Body of pancreas (tissue), 4 donors: ENCODE results near the gene PSG7. TPM values are rescaled to one million over a fixed set of nuclear protein-coding genes. Genes with fewer than 3 reads are reported as not detected.
"Not testable (repeated sequence)": the region's sequence is repeated elsewhere in the genome, so short reads cannot be mapped to it uniquely, and the experiment has no call there.

Experiments used
- ATAC-seq: fragments of 150-250 bp; one replicate; pipeline ENCODE4 v1.9.1; 2016
- DNase-seq, 4 donors: peaks; one replicate each; pipeline ENCODE4 v3.0.0-alpha.2; 2019
- H3K27ac ChIP-seq, 4 donors: fragments of 200-600 bp; sonication (generic); 1 replicate in 3 of 4; 2 replicates in 1 of 4; pipeline versions ENCODE4 v1.5.1 to v1.6.1; 2016 to 2019; ENCODE audit warnings: mild to moderate bottlenecking in 1 of 4, mixed read lengths in 1 of 4, moderate library complexity in 1 of 4
- H3K27me3 ChIP-seq, 2 donors: fragments of 200-600 bp; sonication (generic); one replicate each; pipeline ENCODE4 v1.6.0; 2016; ENCODE audit warnings: mild to moderate bottlenecking in 1 of 2
- H3K36me3 ChIP-seq, 2 donors: fragments of 200-600 bp; sonication (generic); replicated peaks in 1 of 2; 2 replicates each; pipeline ENCODE4 v1.5.1; 2016; ENCODE audit warnings: low read depth in 2 of 2; ENCODE audit not compliant: insufficient read depth in 1 of 2
- H3K4me1 ChIP-seq: fragments of 200-600 bp; sonication (generic); one replicate; pipeline ENCODE4 v1.6.0; 2016
- H3K4me3 ChIP-seq, 2 donors: fragments of 200-600 bp; sonication (generic); 1 replicate in 1 of 2; 2 replicates in 1 of 2; pipeline ENCODE4 v1.5.1; 2016 to 2019
- H3K9me3 ChIP-seq, 3 donors: fragments of 200-600 bp; sonication (generic); 1 replicate in 2 of 3; 2 replicates in 1 of 3; pipeline ENCODE4 v1.5.1; 2016
- POLR2A ChIP-seq, 3 donors: fragments of 450-650 bp; IDR thresholded peaks; one replicate each; pipeline ENCODE4 v1.6.1; 2016; ENCODE audit warnings: antibody characterized with exemption in 3 of 3, mild to moderate bottlenecking in 2 of 3
- WGBS, 2 donors: methylation state at CpG; one replicate each; pipeline ENCODE4 v1.1.5; 2017; 5-methylcytosine and 5-hydroxymethylcytosine counted together
- intact Hi-C: fragments of 100-400 bp; cut with DNase I; formaldehyde crosslinking; loops from one replicate; pipeline ENCODE4 v1.15.1; 2023
- total RNA-seq, 2 donors: library from RNA; depleted of rRNA; stranded (reverse); fragments of >200 nt; gene quantifications; one replicate each; pipeline ENCODE4 v1.1.0, GENCODE V29; 2016
- TF ChIP-seq, protein P1 (sequence below), 7 experiments: fragments of 450-650 bp in 4 of 7; fragments of 200-600 bp in 3 of 7; sonication (generic) in 3 of 7; IDR thresholded peaks; one replicate each; pipeline ENCODE4 v1.5.1; 2016 to 2019; ENCODE audit warnings: antibody characterized with exemption in 7 of 7

Gene PSG7
- total RNA-seq, 2 donors from 2014 or later: not detected

DNA sequence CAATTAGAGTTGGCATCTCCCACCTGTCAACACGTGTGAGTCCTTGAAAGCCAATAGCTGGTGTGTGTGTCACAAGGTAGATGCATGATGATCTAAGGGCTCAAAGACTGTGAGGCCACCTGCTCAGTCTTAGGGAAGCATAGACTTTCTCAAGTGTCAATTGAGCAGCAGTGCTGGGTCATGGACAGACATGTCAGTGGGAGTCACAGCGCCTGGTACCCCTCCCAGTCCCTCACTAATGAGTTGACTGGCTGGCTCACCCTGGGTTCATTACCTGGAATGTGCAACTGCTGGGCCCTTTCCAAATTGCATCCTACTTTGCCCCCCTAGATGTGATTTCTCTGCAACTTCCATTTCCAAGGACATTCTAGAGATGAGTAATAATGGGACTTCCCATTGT is 10.2 kb downstream of the PSG7 start:
- H3K4me3 ChIP-seq: no peak overlapping the region
- no peaks in the 10 kb centered on the region for H3K36me3 ChIP-seq
- TF ChIP-seq, protein P1, sequence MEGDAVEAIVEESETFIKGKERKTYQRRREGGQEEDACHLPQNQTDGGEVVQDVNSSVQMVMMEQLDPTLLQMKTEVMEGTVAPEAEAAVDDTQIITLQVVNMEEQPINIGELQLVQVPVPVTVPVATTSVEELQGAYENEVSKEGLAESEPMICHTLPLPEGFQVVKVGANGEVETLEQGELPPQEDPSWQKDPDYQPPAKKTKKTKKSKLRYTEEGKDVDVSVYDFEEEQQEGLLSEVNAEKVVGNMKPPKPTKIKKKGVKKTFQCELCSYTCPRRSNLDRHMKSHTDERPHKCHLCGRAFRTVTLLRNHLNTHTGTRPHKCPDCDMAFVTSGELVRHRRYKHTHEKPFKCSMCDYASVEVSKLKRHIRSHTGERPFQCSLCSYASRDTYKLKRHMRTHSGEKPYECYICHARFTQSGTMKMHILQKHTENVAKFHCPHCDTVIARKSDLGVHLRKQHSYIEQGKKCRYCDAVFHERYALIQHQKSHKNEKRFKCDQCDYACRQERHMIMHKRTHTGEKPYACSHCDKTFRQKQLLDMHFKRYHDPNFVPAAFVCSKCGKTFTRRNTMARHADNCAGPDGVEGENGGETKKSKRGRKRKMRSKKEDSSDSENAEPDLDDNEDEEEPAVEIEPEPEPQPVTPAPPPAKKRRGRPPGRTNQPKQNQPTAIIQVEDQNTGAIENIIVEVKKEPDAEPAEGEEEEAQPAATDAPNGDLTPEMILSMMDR (IDR thresholded peaks at IDR 0.05): no peak
- TF ChIP-seq POLR2A (IDR thresholded peaks at IDR 0.05): no peak
- no peaks in the 10 kb centered on the region for H3K4me1 ChIP-seq
- no peak overlapping the region for H3K27ac ChIP-seq
- DNase-seq (no peak), ATAC-seq (no peak)
- H3K9me3 ChIP-seq: no peaks in the 10 kb centered on the region
- H3K27me3 ChIP-seq: no peaks in the 10 kb centered on the region
- intact Hi-C loops: no loop called here
- 28 to 44% methylated on average over 2 of the region's 2 CpGs for WGBS, 2 donors

- ATAC-seq, H3K27me3 ChIP-seq, H3K4me1 ChIP-seq, H3K36me3 ChIP-seq, H3K4me3 ChIP-seq, H3K27ac ChIP-seq, intact Hi-C loops, H3K9me3 ChIP-seq: not testable (repeated sequence)
- peak; percentile 19 to 51 (median 26) for DNase-seq
- 44 to 45% methylated on average over 9 of the region's 9 CpGs for WGBS, 2 donors
- TF ChIP-seq, protein P1 (IDR thresholded peaks at IDR 0.05): peak in 5 of 7 experiments; percentile 18 to 41 (median 28)
Observed at GRCh38 chr19:42923106-42923505, 13.9 kb downstream of the PSG7 start.

- H3K4me3 ChIP-seq, intact Hi-C loops, DNase-seq, ATAC-seq, H3K27me3 ChIP-seq, H3K9me3 ChIP-seq, H3K27ac ChIP-seq, H3K36me3 ChIP-seq, H3K4me1 ChIP-seq: not testable (repeated sequence)
Observed at GRCh38 chr19:42920971-42921370, 16.0 kb downstream of the PSG7 start.

DNA sequence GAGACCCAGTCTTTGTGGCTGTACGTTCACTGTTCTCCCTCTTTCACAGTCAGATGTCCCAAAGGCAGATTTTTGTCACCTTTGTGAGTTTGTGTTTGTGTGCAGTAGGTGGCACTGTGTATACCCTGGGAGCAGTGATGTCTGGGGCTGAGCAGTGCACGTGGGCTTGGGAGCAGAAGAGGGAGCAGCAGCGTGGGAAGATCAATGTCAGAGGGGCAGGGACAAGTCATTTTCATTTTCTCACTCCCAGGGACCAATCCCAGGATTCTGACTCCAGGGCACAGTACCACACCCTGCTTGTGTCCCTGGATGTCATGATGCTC is 17.3 kb downstream of the PSG7 start:
- DNase-seq: no peak
- Histone ChIP-seq H3K4me1 (no peaks in the 10 kb centered on the region), H3K27me3 (no peaks in the 10 kb centered on the region), H3K4me3 (no peak overlapping the region), H3K27ac (no peak overlapping the region), H3K9me3 (no peaks in the 10 kb centered on the region), H3K36me3 (no peaks in the 10 kb centered on the region)
- intact Hi-C loops: no loop called here
- WGBS, 2 donors: 4 to 7% methylated on average over 3 of the region's 3 CpGs
- TF ChIP-seq, protein P1 (IDR thresholded peaks at IDR 0.05): no peak
- no peak for TF ChIP-seq POLR2A (IDR thresholded peaks at IDR 0.05)
- no peak for ATAC-seq

- H3K27ac ChIP-seq, intact Hi-C loops, ATAC-seq, H3K4me1 ChIP-seq, DNase-seq, H3K9me3 ChIP-seq, H3K4me3 ChIP-seq, H3K36me3 ChIP-seq, H3K27me3 ChIP-seq: not testable (repeated sequence)
- WGBS, 2 donors: 50 to 65% methylated on average over 21 to 24 of the region's 26 CpGs
- TF ChIP-seq, protein P1 (IDR thresholded peaks at IDR 0.05): peak in 3 of 7 experiments; percentile 16 to 30 (median 24)
Observed at GRCh38 chr19:42919070-42919756, 17.8 kb downstream of the PSG7 start.

GRCh38 chr19:42918377-42919069 is 18.5 kb downstream of the PSG7 start:
- WGBS, 2 donors: 57 to 70% methylated on average over 15 of the region's 15 CpGs
- intact Hi-C loops, H3K4me3 ChIP-seq, DNase-seq, H3K27ac ChIP-seq, H3K27me3 ChIP-seq, H3K9me3 ChIP-seq, H3K36me3 ChIP-seq, ATAC-seq, H3K4me1 ChIP-seq: not testable (repeated sequence)

DNA sequence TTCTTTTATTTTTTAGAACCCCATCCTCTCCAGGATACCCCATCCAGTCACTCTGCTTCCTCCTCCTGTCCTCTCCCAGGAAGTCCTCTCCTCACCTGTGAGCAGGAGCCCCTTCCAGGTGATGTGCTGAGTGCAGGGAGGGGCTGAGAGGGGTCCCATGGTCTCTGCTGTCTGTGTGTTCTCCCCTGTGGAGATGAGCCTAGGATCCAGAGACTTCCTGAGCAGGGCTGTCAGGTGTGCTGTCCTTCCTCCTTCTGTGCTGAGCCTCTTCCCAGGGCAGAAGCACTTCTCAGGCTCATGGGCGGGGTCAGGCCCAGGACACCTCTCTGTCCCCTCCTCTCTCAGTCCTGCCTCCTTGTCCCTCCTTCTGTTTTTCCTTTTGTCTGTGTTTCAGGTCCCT is 19.4 kb downstream of the PSG7 start, which contains the start of gene PSG6:
Gene PSG6, minus strand, starts transcription at position 261 of the 400 bp plus-strand sequence. Its CDS starts 102 bp downstream, at position 159.
- H3K4me1 ChIP-seq, H3K4me3 ChIP-seq, intact Hi-C loops, H3K27me3 ChIP-seq, ATAC-seq, H3K9me3 ChIP-seq, H3K36me3 ChIP-seq, H3K27ac ChIP-seq, DNase-seq: not testable (repeated sequence)
- WGBS, 2 donors: 30 to 50% methylated on average over 1 of the region's 1 CpG

- not testable (repeated sequence) for H3K27ac ChIP-seq
Observed at GRCh38 chr19:42916931-42917330, 20.1 kb downstream of the PSG7 start.

More at GRCh38 chr19:42916931-42917330, 20.1 kb downstream of the PSG7 start:
- intact Hi-C loops, H3K4me1 ChIP-seq, H3K4me3 ChIP-seq, H3K27me3 ChIP-seq, H3K9me3 ChIP-seq, H3K36me3 ChIP-seq, ATAC-seq, DNase-seq: not testable (repeated sequence)
- 53 to 87% methylated on average over 1 of the region's 1 CpG for WGBS, 2 donors
